ENCODE data around the gene PTCD2.

- TF ChIP-seq CTCF (conservative IDR thresholded peaks at IDR 0.05; ENCODE audit: low read depth, low read length) = no peak
- TF ChIP-seq EZH2 (IDR thresholded peaks at IDR 0.05; ENCODE audit: borderline replicate concordance, low read depth, low read length, poor library complexity, severe bottlenecking) = no peak
Observed at GRCh38 chr5:72305194-72306142, 14.7 kb upstream of the PTCD2 start.
